Effector memory CD8-positive, alpha-beta T cell (primary cell): ENCODE data around the gene FAM110C.

Experiments used
- ATAC-seq: fragments of 150-1000 bp; cut with Tn5 transposase; replicated peaks from 2 replicates; pipeline ENCODE4 v1.10.0; 2021; ENCODE audit warnings: mild to moderate bottlenecking, moderate library complexity
- DNase-seq, 3 experiments: peaks; one replicate each; pipeline ENCODE4 v3.0.0; 2021
- H3K27ac Mint-ChIP-seq, 2 donors: one replicate each; pipeline ENCODE4 v1.8.0; 2022; ENCODE audit warnings: mild to moderate bottlenecking in 2 of 2, mixed read lengths in 2 of 2, moderate library complexity in 2 of 2
- H3K27me3 Mint-ChIP-seq, 2 donors: one replicate each; pipeline ENCODE4 v1.8.0; 2022; ENCODE audit warnings: mixed read lengths in 2 of 2
- H3K36me3 Mint-ChIP-seq: one replicate; pipeline ENCODE4 v1.8.0; 2022; ENCODE audit warnings: mild to moderate bottlenecking, moderate library complexity, mixed read lengths; ENCODE audit not compliant: insufficient read depth
- H3K4me1 Mint-ChIP-seq, 2 donors: one replicate each; pipeline ENCODE4 v1.8.0; 2022; ENCODE audit warnings: low read depth in 2 of 2, mixed read lengths in 2 of 2
- H3K4me3 Mint-ChIP-seq, 2 donors: one replicate each; pipeline ENCODE4 v1.8.0; 2022; ENCODE audit warnings: mild to moderate bottlenecking in 2 of 2, mixed read lengths in 2 of 2, moderate library complexity in 2 of 2
- H3K9me3 Mint-ChIP-seq, 2 donors: one replicate each; pipeline ENCODE4 v1.8.0; 2022; ENCODE audit warnings: mixed read lengths in 2 of 2

FAM110C gene

GRCh38 chr2:55587-56448 lies 9.5 kb upstream of the FAM110C start:
- Mint-ChIP-seq H3K4me1 (no peaks in the 10 kb centered on the region), H3K36me3 (no peaks in the 10 kb centered on the region), H3K4me3 (no peak overlapping the region), H3K9me3 (peaks cover 5 to 6% of the 10 kb centered on the region in 2 donors), H3K27ac (no peak overlapping the region), H3K27me3 (peaks cover 20 to 29% of the 10 kb centered on the region in 2 donors)
- ATAC-seq, result no peak
- DNase-seq, result no peak

GRCh38 chr2:51613-52012 lies 5.3 kb upstream of the FAM110C start:
- Mint-ChIP-seq H3K9me3 (no peaks in the 10 kb centered on the region), H3K36me3 (no peaks in the 10 kb centered on the region)
- no peak for ATAC-seq

GRCh38 chr2:47737-48136 lies 1.4 kb upstream of the FAM110C start:
- H3K27me3 Mint-ChIP-seq, result peaks cover 53 to 72% of the 10 kb centered on the region in 2 donors
- no peaks in the 10 kb centered on the region for H3K9me3 Mint-ChIP-seq

More at GRCh38 chr2:51613-52012, 5.3 kb upstream of the FAM110C start:
- H3K4me1 Mint-ChIP-seq, result peaks cover 8 to 10% of the 10 kb centered on the region in 2 donors
- H3K27me3 Mint-ChIP-seq, result peaks cover 46 to 53% of the 10 kb centered on the region in 2 donors
- no peak overlapping the region for H3K27ac Mint-ChIP-seq
- no peak for DNase-seq
- no peak overlapping the region for H3K4me3 Mint-ChIP-seq

GRCh38 chr2:47346-47725 lies 1.0 kb upstream of the FAM110C start:
- H3K4me1 Mint-ChIP-seq, result peaks cover 8 to 16% of the 10 kb centered on the region in 2 donors
- H3K27me3 Mint-ChIP-seq, result peaks cover 53 to 76% of the 10 kb centered on the region in 2 donors
- H3K9me3 Mint-ChIP-seq, result no peaks in the 10 kb centered on the region
- H3K4me3 Mint-ChIP-seq, result peak overlapping the region; percentile 90 to 92
- H3K27ac Mint-ChIP-seq, result peak overlapping the region in 1 of 2 donors; percentile 52
- ATAC-seq (no peak), DNase-seq (no peak)
- H3K36me3 Mint-ChIP-seq, result no peaks in the 10 kb centered on the region

More at GRCh38 chr2:47737-48136, 1.4 kb upstream of the FAM110C start:
- H3K36me3 Mint-ChIP-seq, result no peaks in the 10 kb centered on the region
- no peak for DNase-seq
- H3K27ac Mint-ChIP-seq, result no peak overlapping the region
- peaks cover 8 to 16% of the 10 kb centered on the region in 2 donors for H3K4me1 Mint-ChIP-seq
- H3K4me3 Mint-ChIP-seq, result peak overlapping the region in 1 of 2 donors; percentile 90
- ATAC-seq, result no peak

- Mint-ChIP-seq H3K27me3 (peaks cover 53 to 83% of the 10 kb centered on the region in 2 donors), H3K4me1 (peaks cover 8 to 16% of the 10 kb centered on the region in 2 donors), H3K27ac (no peak overlapping the region), H3K4me3 (peak overlapping the region; percentile 63 to 90), H3K9me3 (no peaks in the 10 kb centered on the region), H3K36me3 (no peaks in the 10 kb centered on the region)
- DNase-seq (no peak), ATAC-seq (no peak)
Measured at GRCh38 chr2:46131-46470, 204 bp downstream of the FAM110C start.

- H3K27ac Mint-ChIP-seq, result no peak overlapping the region
- H3K4me3 Mint-ChIP-seq, result peak overlapping the region; percentile 63 to 69
- H3K4me1 Mint-ChIP-seq, result peaks cover 8 to 16% of the 10 kb centered on the region in 2 donors
- H3K9me3 Mint-ChIP-seq, result no peaks in the 10 kb centered on the region
- no peaks in the 10 kb centered on the region for H3K36me3 Mint-ChIP-seq
- peaks cover 58 to 85% of the 10 kb centered on the region in 2 donors for H3K27me3 Mint-ChIP-seq
- DNase-seq (no peak), ATAC-seq (peak; percentile 17)
Measured at GRCh38 chr2:45342-46130, 769 bp downstream of the FAM110C start.

- no peak overlapping the region for H3K27ac Mint-ChIP-seq
- no peak for DNase-seq
- H3K36me3 Mint-ChIP-seq, result no peaks in the 10 kb centered on the region
- no peaks in the 10 kb centered on the region for H3K9me3 Mint-ChIP-seq
- ATAC-seq, result no peak
- peak overlapping the region; percentile 63 to 69 for H3K4me3 Mint-ChIP-seq
- peaks cover 8 to 16% of the 10 kb centered on the region in 2 donors for H3K4me1 Mint-ChIP-seq
- peaks cover 57 to 85% of the 10 kb centered on the region in 2 donors for H3K27me3 Mint-ChIP-seq
Measured at GRCh38 chr2:44748-45341, 1.5 kb downstream of the FAM110C start.

- ATAC-seq, result no peak
- H3K4me3 Mint-ChIP-seq, result no peak overlapping the region
- H3K27ac Mint-ChIP-seq, result no peak overlapping the region
- peaks cover 40 to 78% of the 10 kb centered on the region in 2 donors for H3K27me3 Mint-ChIP-seq
- H3K9me3 Mint-ChIP-seq, result no peaks in the 10 kb centered on the region
- H3K36me3 Mint-ChIP-seq, result no peaks in the 10 kb centered on the region
- peaks cover 8 to 16% of the 10 kb centered on the region in 2 donors for H3K4me1 Mint-ChIP-seq
- no peak for DNase-seq
Measured at GRCh38 chr2:42788-43187, 3.5 kb downstream of the FAM110C start.

GRCh38 chr2:40465-40864 lies 5.8 kb downstream of the FAM110C start:
- DNase-seq (no peak), ATAC-seq (no peak)
- H3K4me3 Mint-ChIP-seq, result no peak overlapping the region
- peaks cover 27 to 62% of the 10 kb centered on the region in 2 donors for H3K27me3 Mint-ChIP-seq
- no peak overlapping the region for H3K27ac Mint-ChIP-seq
- H3K36me3 Mint-ChIP-seq, result no peaks in the 10 kb centered on the region
- peaks cover 0 to 6% of the 10 kb centered on the region in 2 donors for H3K4me1 Mint-ChIP-seq
- H3K9me3 Mint-ChIP-seq, result no peaks in the 10 kb centered on the region

- H3K27me3 Mint-ChIP-seq, result peaks cover 8 to 39% of the 10 kb centered on the region in 2 donors
- no peaks in the 10 kb centered on the region for H3K9me3 Mint-ChIP-seq
- peaks cover 9 to 13% of the 10 kb centered on the region in 2 donors for H3K4me1 Mint-ChIP-seq
- DNase-seq (no peak), ATAC-seq (no peak)
- H3K4me3 Mint-ChIP-seq, result no peak overlapping the region
- no peak overlapping the region for H3K27ac Mint-ChIP-seq
- H3K36me3 Mint-ChIP-seq, result no peaks in the 10 kb centered on the region
Measured at GRCh38 chr2:38155-38554, 8.2 kb downstream of the FAM110C start.

GRCh38 chr2:36318-36717 lies 10.0 kb downstream of the FAM110C start:
- no peak for ATAC-seq
- no peak overlapping the region for H3K4me3 Mint-ChIP-seq

GRCh38 chr2:35852-36251 lies 10.5 kb downstream of the FAM110C start:
- H3K27me3 Mint-ChIP-seq, result peaks cover 6 to 23% of the 10 kb centered on the region in 2 donors
- ATAC-seq (no peak), DNase-seq (no peak)
- H3K27ac Mint-ChIP-seq, result no peak overlapping the region
- no peaks in the 10 kb centered on the region for H3K9me3 Mint-ChIP-seq
- peaks cover 9 to 22% of the 10 kb centered on the region in 2 donors for H3K4me1 Mint-ChIP-seq
- H3K4me3 Mint-ChIP-seq, result no peak overlapping the region
- H3K36me3 Mint-ChIP-seq, result no peaks in the 10 kb centered on the region

More at GRCh38 chr2:36318-36717, 10.0 kb downstream of the FAM110C start:
- DNase-seq, result no peak
- no peaks in the 10 kb centered on the region for H3K36me3 Mint-ChIP-seq
- peaks cover 8 to 24% of the 10 kb centered on the region in 2 donors for H3K27me3 Mint-ChIP-seq
- peaks cover 9 to 22% of the 10 kb centered on the region in 2 donors for H3K4me1 Mint-ChIP-seq
- no peak overlapping the region for H3K27ac Mint-ChIP-seq
- H3K9me3 Mint-ChIP-seq, result no peaks in the 10 kb centered on the region

- DNase-seq (no peak), ATAC-seq (peak; percentile 78)
- no peaks in the 10 kb centered on the region for H3K9me3 Mint-ChIP-seq
- no peaks in the 10 kb centered on the region for H3K36me3 Mint-ChIP-seq
- H3K4me3 Mint-ChIP-seq, result peak overlapping the region; percentile 49 to 58
- peak overlapping the region; percentile 26 to 73 for H3K27ac Mint-ChIP-seq
- H3K27me3 Mint-ChIP-seq, result peaks cover 0 to 5% of the 10 kb centered on the region in 2 donors
- peaks cover 9 to 24% of the 10 kb centered on the region in 2 donors for H3K4me1 Mint-ChIP-seq
Measured at GRCh38 chr2:33620-34019, 12.7 kb downstream of the FAM110C start.
